GM19468 (cell line): Measurements from ENCODE around the gene TNIK.

Source experiments
- ATAC-seq: cut with Tn5 transposase; IDR thresholded peaks from one replicate; pipeline ENCODE4 v1.9.1; 2021; ENCODE audit warnings: mild to moderate bottlenecking, moderate library complexity, moderate number of reproducible peaks; ENCODE audit not compliant: unreplicated experiment; ENCODE audit errors: extremely low read depth

Gene TNIK

GRCh38 chr3:171459942-171460724 is at the start of gene TNIK:
Gene TNIK, minus strand, starts transcription at chr3:171460405. Its CDS starts 342 bp downstream, at chr3:171460063.
- peak; percentile 38 for ATAC-seq

DNA sequence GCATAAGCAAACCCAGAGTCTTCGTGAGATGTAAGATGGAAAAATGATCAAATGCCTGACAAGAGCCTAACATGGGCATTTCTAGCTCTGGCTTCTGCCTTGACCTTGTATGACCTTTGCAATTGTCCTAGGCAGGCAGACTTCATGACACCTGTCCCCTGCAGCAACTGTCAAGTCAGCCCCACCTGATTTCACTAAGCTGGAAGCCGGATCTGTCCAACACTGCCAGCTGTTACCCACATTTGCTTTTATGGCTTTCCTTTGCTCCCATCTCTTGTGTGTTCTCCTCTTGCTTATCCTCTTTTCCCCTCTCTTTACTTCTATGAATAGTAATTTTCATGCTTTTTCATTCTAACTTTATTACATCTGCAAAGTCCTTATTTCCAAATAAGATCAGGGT is 48.5 kb upstream of the TNIK start:
- ATAC-seq = no peak

- ATAC-seq = no peak
Measured at GRCh38 chr3:171508206-171508605, 48.0 kb upstream of the TNIK start.

DNA sequence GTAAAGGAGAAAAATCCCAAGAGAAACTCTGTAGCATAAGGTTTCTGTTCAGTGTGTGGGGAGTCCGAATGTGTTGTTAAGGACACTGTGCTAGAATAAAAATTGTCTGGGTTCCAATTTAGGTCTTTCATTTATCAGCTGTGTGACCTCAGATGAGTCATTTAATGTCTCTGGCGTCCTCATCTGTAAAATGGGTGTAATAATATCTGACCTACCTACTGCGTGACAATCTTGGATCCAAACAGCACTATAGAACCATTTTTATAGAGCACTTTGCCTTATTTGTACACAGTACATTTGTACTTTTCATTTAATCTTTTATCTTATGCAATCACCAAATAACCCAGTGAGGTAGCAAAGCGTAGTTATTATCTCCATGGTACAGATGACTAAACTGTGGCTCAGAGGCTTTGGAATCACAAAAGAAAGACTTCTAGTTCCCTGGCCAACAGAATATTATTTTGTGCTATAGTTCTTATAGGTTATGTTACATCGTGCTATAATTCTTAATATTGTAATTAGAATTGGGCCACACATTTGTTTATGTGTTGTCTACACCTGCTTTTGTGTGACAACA is 46.6 kb upstream of the TNIK start:
- no peak for ATAC-seq

- ATAC-seq = no peak
Measured at GRCh38 chr3:171505822-171506333, 45.7 kb upstream of the TNIK start.

DNA sequence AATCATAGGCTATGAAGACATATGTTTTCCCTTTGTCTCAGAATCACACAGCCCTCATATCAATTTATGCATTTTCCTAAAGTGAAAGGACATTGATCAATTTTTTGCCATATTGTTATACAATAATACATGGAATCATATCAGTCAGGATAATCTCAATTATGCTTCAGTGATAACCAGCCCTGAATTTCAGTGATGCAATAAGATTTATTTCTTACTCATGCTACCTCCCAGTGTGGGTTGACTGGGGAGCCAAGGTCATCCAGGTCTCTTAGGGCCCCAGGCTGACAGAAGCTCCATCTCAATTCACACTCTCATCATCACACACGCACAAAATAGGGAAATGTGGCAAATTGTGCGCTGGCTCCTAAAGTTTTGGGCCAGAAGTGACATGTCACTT is 44.2 kb upstream of the TNIK start:
- no peak for ATAC-seq

GRCh38 chr3:171503817-171504216 is 43.6 kb upstream of the TNIK start:
- no peak for ATAC-seq

DNA sequence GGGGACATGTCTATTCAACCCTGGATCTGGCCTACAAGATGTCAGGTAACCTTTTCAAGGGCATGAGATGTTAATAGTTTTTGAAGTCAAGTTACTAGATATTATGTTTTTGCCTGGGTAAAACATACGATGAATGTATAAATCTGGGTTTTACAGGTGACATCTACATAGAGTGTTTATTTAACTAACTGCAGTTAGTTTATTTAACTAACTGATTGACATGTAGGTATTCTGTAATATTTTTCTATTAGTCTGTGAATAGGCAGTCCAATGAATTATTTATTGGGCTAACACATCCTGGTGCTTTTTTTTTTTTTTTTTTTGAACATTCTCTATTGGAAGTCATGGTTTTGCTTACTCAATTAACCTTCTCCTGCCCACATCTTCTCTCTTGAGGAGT is 38.7 kb upstream of the TNIK start:
- ATAC-seq = no peak

DNA sequence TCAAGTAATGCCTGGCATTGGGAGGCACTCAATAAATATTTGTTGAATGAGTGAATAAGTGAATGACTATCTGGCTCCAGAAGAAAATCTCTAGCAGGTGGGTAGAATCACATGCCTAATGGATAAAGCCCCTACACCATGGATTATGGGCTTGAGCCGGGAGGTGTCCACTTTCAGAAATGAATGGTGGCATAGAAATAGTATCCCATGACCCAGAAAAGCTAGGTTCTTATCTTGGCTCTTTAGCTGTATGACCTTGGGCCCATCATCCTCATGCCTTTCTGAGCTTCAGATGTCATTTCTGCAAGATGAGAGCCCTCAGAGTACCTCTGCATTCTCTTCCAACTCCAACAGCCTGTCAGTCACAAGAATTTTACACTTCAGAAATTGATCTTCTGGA is 37.3 kb upstream of the TNIK start:
- no peak for ATAC-seq

DNA sequence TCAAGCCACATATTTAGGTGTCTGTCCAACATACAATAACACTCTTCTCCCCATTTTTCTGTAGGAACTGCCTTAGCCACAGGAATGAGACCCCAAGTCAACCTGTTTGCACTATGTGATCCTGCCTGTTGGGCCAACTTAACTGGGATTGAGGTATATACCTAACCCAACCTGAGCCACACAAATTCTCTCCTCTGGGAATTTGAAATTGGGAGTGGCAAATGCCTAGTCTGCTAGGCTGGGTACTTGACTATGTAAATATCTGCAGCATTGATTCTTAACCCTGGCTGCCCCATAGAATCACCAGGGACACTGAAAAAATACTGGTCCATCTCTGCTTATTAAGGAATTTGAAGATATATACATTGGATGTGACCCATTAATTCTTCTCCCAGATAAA is 35.2 kb upstream of the TNIK start:
- ATAC-seq = no peak

- no peak for ATAC-seq
Measured at GRCh38 chr3:171494457-171495109, 34.4 kb upstream of the TNIK start.

- no peak for ATAC-seq
Measured at GRCh38 chr3:171491361-171491760, 31.2 kb upstream of the TNIK start.

GRCh38 chr3:171490901-171491300 is 30.7 kb upstream of the TNIK start:
- no peak for ATAC-seq

- no peak for ATAC-seq
Measured at GRCh38 chr3:171489348-171489747, 29.1 kb upstream of the TNIK start.

- no peak for ATAC-seq
Measured at GRCh38 chr3:171488479-171488878, 28.3 kb upstream of the TNIK start.

GRCh38 chr3:171487382-171487781 is 27.2 kb upstream of the TNIK start:
- no peak for ATAC-seq

- no peak for ATAC-seq
Measured at GRCh38 chr3:171485338-171485737, 25.1 kb upstream of the TNIK start.

GRCh38 chr3:171481011-171481410 is 20.8 kb upstream of the TNIK start:
- no peak for ATAC-seq

- peak; percentile 30 for ATAC-seq
Measured at GRCh38 chr3:171480526-171480925, 20.3 kb upstream of the TNIK start.

- no peak for ATAC-seq
Measured at GRCh38 chr3:171476532-171477102, 16.4 kb upstream of the TNIK start.

- no peak for ATAC-seq
Measured at GRCh38 chr3:171472552-171472951, 12.3 kb upstream of the TNIK start.
